H1 (cell line): ENCODE data around the gene TSPAN2. TPM values are rescaled to one million over a fixed set of nuclear protein-coding genes. Genes with fewer than 3 reads are reported as not detected.

Experiments
- CTCF ChIA-PET: fragments of 300-600 bp; sonication (Branson Sonifier 250); formaldehyde crosslinking; loops from one replicate; lab custom pipeline; 2021; ENCODE audit not compliant: partially characterized antibody; lab: Charles Lee
- POLR2A ChIA-PET: fragments of 300-600 bp; sonication (Branson Sonifier 250); formaldehyde crosslinking; loops from one replicate; lab custom pipeline; 2021; ENCODE audit warnings: inconsistent platforms; ENCODE audit not compliant: partially characterized antibody; lab: Charles Lee
- DNase-seq, 2 experiments: peaks; one replicate each; pipeline versions ENCODE4 v3.0.0 to v3.0.0-alpha.2; 2010 to 2022; ENCODE audit warnings: low spot score in 2 of 2, low read depth in 1 of 2, mixed read lengths in 1 of 2
- FAIRE-seq: peaks from 2 replicates; lab custom pipeline; 2011; peaks lifted over from hg19 to GRCh38; lab: Jason Lieb, UNC
- H2AFZ ChIP-seq: 2 replicates; pipeline ENCODE4 v1.8.1; 2012; ENCODE audit warnings: low read length, inconsistent platforms
- H2AK5ac ChIP-seq: 2 replicates; pipeline ENCODE4 v1.6.1; 2013; ENCODE audit warnings: low read depth, low read length
- H2BK120ac ChIP-seq: replicated peaks from 2 replicates; pipeline ENCODE3; 2013; ENCODE audit warnings: low read depth, low read length, inconsistent platforms
- H2BK12ac ChIP-seq: 2 replicates; pipeline ENCODE4 v1.6.1; 2013; ENCODE audit warnings: low read depth, low read length
- H2BK15ac ChIP-seq: 2 replicates; pipeline ENCODE4 v1.6.1; 2013; ENCODE audit warnings: low read length
- H2BK20ac ChIP-seq: 2 replicates; pipeline ENCODE4 v1.6.1; 2013; ENCODE audit warnings: low read length
- H2BK5ac ChIP-seq: 2 replicates; pipeline ENCODE4 v1.6.1; 2013; ENCODE audit warnings: low read depth, low read length
- H3K14ac ChIP-seq: 2 replicates; pipeline ENCODE4 v1.6.1; 2013; ENCODE audit warnings: inconsistent platforms; ENCODE audit not compliant: insufficient read length
- H3K18ac ChIP-seq: 2 replicates; pipeline ENCODE4 v1.6.1; 2013; ENCODE audit warnings: low read length; ENCODE audit errors: extremely low read depth
- H3K23ac ChIP-seq: 2 replicates; pipeline ENCODE4 v1.6.1; 2013; ENCODE audit warnings: inconsistent platforms; ENCODE audit not compliant: insufficient read length
- H3K23me2 ChIP-seq: 2 replicates; pipeline ENCODE4 v1.6.1; 2013; ENCODE audit warnings: low read depth, low read length
- H3K27ac ChIP-seq: 2 replicates; pipeline ENCODE4 v1.6.1; 2011; ENCODE audit warnings: low read depth, low read length, inconsistent platforms
- H3K27me3 ChIP-seq, 4 experiments: replicated peaks in 1 of 4; 1 replicate in 1 of 4; 2 replicates in 3 of 4; pipeline versions ENCODE4 v1.6.1 to v1.8.1; 2011 to 2013; ENCODE audit warnings: low read length in 3 of 4, mild to moderate bottlenecking in 3 of 4, inconsistent platforms in 2 of 4, mixed read lengths in 2 of 4, moderate library complexity in 1 of 4; ENCODE audit not compliant: control insufficient read depth in 3 of 4, insufficient read depth in 3 of 4; ENCODE audit errors: extremely low read depth in 1 of 4
- H3K36me3 ChIP-seq, 4 experiments: 2 replicates each; pipeline versions ENCODE4 v1.6.1 to v1.8.1; 2011 to 2013; ENCODE audit warnings: mild to moderate bottlenecking in 4 of 4, low read length in 3 of 4, moderate library complexity in 2 of 4, control low read depth in 1 of 4, inconsistent platforms in 1 of 4; ENCODE audit not compliant: insufficient read depth in 4 of 4, control insufficient read depth in 2 of 4
- H3K4ac ChIP-seq: replicated peaks from 2 replicates; pipeline ENCODE3; 2013; ENCODE audit warnings: low read length, low read depth, mixed read lengths, inconsistent platforms; ENCODE audit not compliant: insufficient read length
- H3K4me1 ChIP-seq, 4 experiments: replicated peaks in 1 of 4; 1 replicate in 1 of 4; 2 replicates in 3 of 4; pipeline versions ENCODE4 v1.6.1 to v1.8.1; 2011 to 2013; ENCODE audit warnings: low read length in 3 of 4, inconsistent platforms in 2 of 4, mixed read lengths in 1 of 4; ENCODE audit not compliant: insufficient read depth in 4 of 4, control insufficient read depth in 3 of 4
- H3K4me2 ChIP-seq, 2 experiments: 2 replicates each; pipeline versions ENCODE4 v1.6.1 to v1.8.1; 2011 to 2013; ENCODE audit warnings: low read depth in 2 of 2, low read length in 2 of 2, control low read depth in 1 of 2, inconsistent platforms in 1 of 2, mild to moderate bottlenecking in 1 of 2; ENCODE audit not compliant: insufficient read depth in 1 of 2
- H3K4me3 ChIP-seq, 4 experiments: fragments of 200-600, 300-600 bp in 1 of 4; sonication (generic), shearing (Covaris generic), sonication (Bioruptor Twin) in 1 of 4; 2 replicates each; pipeline versions ENCODE4 v1.5.1 to v1.8.1; 2011 to 2016; ENCODE audit warnings: low read length in 4 of 4, low read depth in 3 of 4, control low read depth in 2 of 4, inconsistent platforms in 2 of 4, mild to moderate bottlenecking in 2 of 4, mixed read lengths in 1 of 4, moderate library complexity in 1 of 4; ENCODE audit not compliant: insufficient read depth in 2 of 4; ENCODE audit errors: extremely low read depth in 1 of 4
- H3K56ac ChIP-seq: replicated peaks from 2 replicates; pipeline ENCODE3; 2013; ENCODE audit warnings: low read depth, mild to moderate bottlenecking, mixed read lengths, low read length, inconsistent platforms; ENCODE audit not compliant: insufficient read length
- H3K79me1 ChIP-seq: 2 replicates; pipeline ENCODE4 v1.6.1; 2013; ENCODE audit warnings: low read depth, low read length, control low read depth
- H3K79me2 ChIP-seq, 2 experiments: 2 replicates each; pipeline versions ENCODE4 v1.6.1 to v1.8.1; 2012 to 2013; ENCODE audit warnings: low read length in 2 of 2, mild to moderate bottlenecking in 2 of 2, inconsistent platforms in 1 of 2; ENCODE audit not compliant: insufficient read depth in 2 of 2, control insufficient read depth in 1 of 2
- H3K9ac ChIP-seq, 4 experiments: replicated peaks in 1 of 4; 1 replicate in 1 of 4; 2 replicates in 3 of 4; pipeline versions ENCODE4 v1.6.1 to v1.8.1; 2011 to 2013; ENCODE audit warnings: low read depth in 3 of 4, low read length in 3 of 4, control low read depth in 2 of 4, mild to moderate bottlenecking in 2 of 4, moderate library complexity in 2 of 4, inconsistent platforms in 1 of 4; ENCODE audit errors: extremely low read depth in 1 of 4
- H3K9me3 ChIP-seq, 2 experiments: 2 replicates each; pipeline versions ENCODE4 v1.6.1 to v1.8.1; 2012 to 2013; ENCODE audit warnings: mild to moderate bottlenecking in 2 of 2, moderate library complexity in 2 of 2, control low read depth in 1 of 2, inconsistent platforms in 1 of 2, low read depth in 1 of 2, low read length in 1 of 2, mixed read lengths in 1 of 2; ENCODE audit not compliant: insufficient read depth in 2 of 2
- H4K20me1 ChIP-seq, 2 experiments: replicated peaks in 1 of 2; 2 replicates each; pipeline versions ENCODE3 to v1.8.1; 2011 to 2013; ENCODE audit warnings: inconsistent platforms in 2 of 2, low read length in 2 of 2, mild to moderate bottlenecking in 1 of 2; ENCODE audit not compliant: insufficient read depth in 2 of 2, control insufficient read depth in 1 of 2
- H4K5ac ChIP-seq: 2 replicates; pipeline ENCODE4 v1.6.1; 2013; ENCODE audit warnings: low read length, low read depth, mixed read lengths, inconsistent platforms; ENCODE audit not compliant: insufficient read length
- H4K8ac ChIP-seq: 2 replicates; pipeline ENCODE4 v1.8.0; 2013; ENCODE audit warnings: mild to moderate bottlenecking, moderate library complexity, low read length, inconsistent platforms; ENCODE audit not compliant: insufficient read depth; ENCODE audit errors: extremely low read depth
- H4K91ac ChIP-seq: replicated peaks from 2 replicates; pipeline ENCODE3; 2013; ENCODE audit warnings: low read length, mixed read lengths, inconsistent platforms; ENCODE audit not compliant: insufficient read length
- GTF2F1 ChIP-seq: IDR thresholded peaks from 2 replicates; pipeline ENCODE4 v1.6.1; 2012; ENCODE audit warnings: low read depth, low read length, improper control_type of control experiment, borderline replicate concordance
- HDAC6 ChIP-seq: IDR thresholded peaks from one replicate; pipeline ENCODE4 v1.7.1; 2012; ENCODE audit warnings: low read depth, mild to moderate bottlenecking, inconsistent platforms, low read length, moderate library complexity
- WGBS, 2 experiments: shearing (Covaris generic) in 1 of 2; methylation state at CpG; one replicate each; pipeline versions ENCODE4 v1.1.6 to v1.1.7; 2013 to 2015; ENCODE audit warnings: low lambda C conversion rate in 2 of 2, mixed read lengths in 2 of 2, inconsistent platforms in 1 of 2, low coverage in 1 of 2, missing lambda C conversion rate in 1 of 2; ENCODE audit not compliant: insufficient replicate concordance in 2 of 2, insufficient coverage in 1 of 2, insufficient read length in 1 of 2; ENCODE audit errors: extremely low coverage in 1 of 2, missing lambda C conversion rate in 1 of 2; 5-methylcytosine and 5-hydroxymethylcytosine counted together
- polyA plus RNA-seq, 7 experiments: library from polyadenylated mRNA; depleted of rRNA in 3 of 7; stranded (reverse) in 5 of 7; unstranded in 2 of 7; fragments of >200 nt in 5 of 7; fragments of 200-250 nt in 2 of 7; gene quantifications; 1 replicate in 5 of 7; 2 replicates in 1 of 7; 4 replicates in 1 of 7; pipeline versions ENCODE4 v1.2.1 to v1.2.3, GENCODE V29; 2011 to 2013; ENCODE audit warnings: missing spikeins in 2 of 7, mixed read lengths in 2 of 7
- total RNA-seq: library from RNA; stranded (reverse); fragmentation: NEBNext Ultra II Directional; extraction: Animal tissue kit (Norgen Biotek cat#: 25700); gene quantifications from 2 replicates; pipeline ENCODE4 v1.2.1, GENCODE V29; 2021

Gene TSPAN2
- total and polyA plus RNA-seq, 2 of the 8 experiments (the other 6 are each of a cell fraction or from before 2014, with no cell fraction given), result 7.4 to 14.2 TPM

GRCh38 chr1:115067161-115067859 is 22.0 kb downstream of the TSPAN2 start:
- H3K4ac ChIP-seq, result no peak overlapping the region
- H2BK12ac ChIP-seq, result no peak overlapping the region
- CTCF ChIA-PET, result interaction anchor here (0.9 to 1.7 kb wide), 3 partner anchors 9 to 89 kb away, joined by 3 to 5 read pairs (median 3); no protein-coding TSS in a partner anchor
- no peak overlapping the region for H2AK5ac ChIP-seq
- H3K23ac ChIP-seq, result no peak overlapping the region
- no peak overlapping the region for H2BK15ac ChIP-seq
- H3K18ac ChIP-seq, result no peak overlapping the region
- no peak overlapping the region for H3K56ac ChIP-seq
- DNase-seq (no peak), FAIRE-seq (no peak)
- H2AFZ ChIP-seq, result no peak overlapping the region
- no peak overlapping the region for H3K14ac ChIP-seq
- no peak for TF ChIP-seq HDAC6
- TF ChIP-seq GTF2F1, result no peak
- no peak overlapping the region for H3K4me3 ChIP-seq
- H4K5ac ChIP-seq, result no peak overlapping the region
- H3K9ac ChIP-seq, result no peak overlapping the region
- H3K27ac ChIP-seq, result no peak overlapping the region
- no peaks in the 10 kb centered on the region for H3K36me3 ChIP-seq
- 88% methylated on average over 8 of the region's 8 CpGs; no CpG with 5 or more reads in 1 of the 2 experiments for WGBS, 2 experiments
- no peak overlapping the region for H4K91ac ChIP-seq
- H3K9me3 ChIP-seq, result no peaks in the 10 kb centered on the region
- no peaks in the 10 kb centered on the region for H3K27me3 ChIP-seq
- no peaks in the 10 kb centered on the region for H3K79me1 ChIP-seq
- no peak overlapping the region for H2BK120ac ChIP-seq
- H4K8ac ChIP-seq, result no peak overlapping the region
- no peaks in the 10 kb centered on the region for H4K20me1 ChIP-seq
- no peak overlapping the region for H3K4me2 ChIP-seq
- no peaks in the 10 kb centered on the region for H3K79me2 ChIP-seq
- POLR2A ChIA-PET, result interaction anchor here (0.6 kb wide), 1 partner anchor 12 kb away, joined by 3 read pairs; no protein-coding TSS in a partner anchor
- H3K23me2 ChIP-seq, result no peaks in the 10 kb centered on the region
- no peak overlapping the region for H2BK5ac ChIP-seq
- H3K4me1 ChIP-seq, result no peaks in the 10 kb centered on the region; a peak in 2 of 7 replicates
- H2BK20ac ChIP-seq, result no peak overlapping the region
